HG02759 (cell line): ENCODE results near the gene AMBRA1.
A peak's percentile ranks its signal among the peaks of the same experiment; 100 is the strongest.
"Not testable (repeated sequence)": the region's sequence is repeated elsewhere in the genome, so short reads cannot be mapped to it uniquely, and the experiment has no call there.

Experiments
- ATAC-seq: cut with Tn5 transposase; IDR thresholded peaks from one replicate; pipeline ENCODE4 v1.9.1; 2021; ENCODE audit warnings: mild to moderate bottlenecking, moderate library complexity; ENCODE audit not compliant: unreplicated experiment

The AMBRA1 gene

DNA sequence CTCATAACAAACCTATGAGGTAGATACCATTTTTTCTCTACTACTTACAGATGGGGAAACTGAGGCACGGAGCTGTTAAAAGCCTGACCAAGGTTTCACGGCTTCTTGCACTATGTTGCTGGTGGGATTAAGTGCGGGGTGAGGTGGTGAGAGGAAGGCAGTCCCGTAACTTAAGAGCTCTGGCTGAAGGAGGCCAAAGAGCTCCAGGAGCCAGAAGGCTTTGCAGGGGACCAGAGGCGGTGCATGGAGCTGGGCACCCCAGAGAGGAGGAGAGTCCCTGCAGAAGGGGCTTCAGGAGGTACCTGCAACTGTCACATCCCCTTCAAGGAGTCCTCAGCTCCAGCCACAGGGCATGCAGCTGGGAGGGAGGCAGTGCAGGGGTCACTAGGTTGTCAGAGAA, 206.4 kb downstream of the AMBRA1 start:
- no peak for ATAC-seq

DNA sequence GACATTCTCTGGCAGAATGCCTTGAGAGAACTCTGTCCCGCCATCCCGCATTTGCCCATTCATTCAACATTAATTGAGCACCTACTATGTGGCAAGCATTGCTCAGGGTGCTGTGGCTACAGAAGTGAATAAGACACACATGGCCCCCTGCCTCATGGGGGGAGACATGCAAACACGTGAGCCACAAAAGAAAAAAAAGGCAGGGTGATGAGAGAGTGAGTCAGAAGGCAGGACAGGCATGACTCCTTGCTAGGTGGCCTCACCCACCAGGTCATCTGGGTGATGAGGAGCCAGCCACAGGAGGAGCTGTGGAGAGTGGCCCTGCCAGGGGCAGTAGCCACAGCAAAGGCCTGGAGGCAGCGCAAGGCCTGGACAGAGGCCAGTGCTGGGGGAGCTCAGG, 207.1 kb downstream of the AMBRA1 start:
- ATAC-seq, result no peak

GRCh38 chr11:46386005-46386578, 207.7 kb downstream of the AMBRA1 start:
- no peak for ATAC-seq

DNA sequence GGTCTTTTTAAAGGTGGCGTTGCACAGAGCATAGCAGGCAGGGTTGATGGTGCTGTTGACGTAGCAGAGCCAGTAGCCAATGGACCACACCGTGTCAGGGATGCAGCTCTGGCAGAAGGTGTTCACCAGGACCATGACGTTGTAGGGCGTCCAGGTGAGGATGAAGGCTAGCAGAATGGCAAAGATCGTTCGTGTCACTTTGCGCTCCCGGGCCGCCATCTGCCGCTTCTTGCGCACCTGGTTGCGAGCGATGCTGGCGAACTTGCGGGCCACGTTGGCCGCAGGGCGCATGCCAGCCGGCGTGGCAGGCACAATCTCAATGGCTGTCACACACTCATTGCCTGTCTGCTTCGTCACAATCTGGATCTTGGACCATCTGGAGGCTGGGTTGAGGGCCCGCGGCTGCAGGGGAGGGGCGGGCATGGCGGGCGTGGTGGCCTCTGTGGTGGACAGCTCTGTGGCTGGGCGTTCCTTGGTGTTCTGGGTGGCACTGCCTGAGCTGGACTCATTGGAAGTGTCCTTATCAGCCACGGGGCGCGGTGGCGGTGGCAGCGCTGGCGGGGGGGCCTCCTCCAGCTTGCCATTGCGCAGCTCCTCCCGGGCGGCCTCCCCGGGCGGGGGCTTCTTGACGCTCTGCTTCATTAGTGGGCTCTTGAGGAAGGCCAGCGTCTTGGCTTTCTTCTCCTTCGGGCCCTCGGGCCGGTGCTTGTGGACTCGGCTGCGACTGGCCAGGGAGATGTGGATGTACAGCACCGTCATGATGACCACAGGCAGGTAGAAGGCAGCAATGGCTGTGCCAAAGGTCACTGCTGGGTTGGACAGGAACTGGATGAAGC, 208.4 kb downstream of the AMBRA1 start:
- ATAC-seq, result no peak

- no peak for ATAC-seq
These were observed 209.7 kb downstream of the AMBRA1 start for GRCh38 chr11:46383974-46384701.

- no peak for ATAC-seq
These were observed 210.4 kb downstream of the AMBRA1 start for GRCh38 chr11:46383404-46383758.

DNA sequence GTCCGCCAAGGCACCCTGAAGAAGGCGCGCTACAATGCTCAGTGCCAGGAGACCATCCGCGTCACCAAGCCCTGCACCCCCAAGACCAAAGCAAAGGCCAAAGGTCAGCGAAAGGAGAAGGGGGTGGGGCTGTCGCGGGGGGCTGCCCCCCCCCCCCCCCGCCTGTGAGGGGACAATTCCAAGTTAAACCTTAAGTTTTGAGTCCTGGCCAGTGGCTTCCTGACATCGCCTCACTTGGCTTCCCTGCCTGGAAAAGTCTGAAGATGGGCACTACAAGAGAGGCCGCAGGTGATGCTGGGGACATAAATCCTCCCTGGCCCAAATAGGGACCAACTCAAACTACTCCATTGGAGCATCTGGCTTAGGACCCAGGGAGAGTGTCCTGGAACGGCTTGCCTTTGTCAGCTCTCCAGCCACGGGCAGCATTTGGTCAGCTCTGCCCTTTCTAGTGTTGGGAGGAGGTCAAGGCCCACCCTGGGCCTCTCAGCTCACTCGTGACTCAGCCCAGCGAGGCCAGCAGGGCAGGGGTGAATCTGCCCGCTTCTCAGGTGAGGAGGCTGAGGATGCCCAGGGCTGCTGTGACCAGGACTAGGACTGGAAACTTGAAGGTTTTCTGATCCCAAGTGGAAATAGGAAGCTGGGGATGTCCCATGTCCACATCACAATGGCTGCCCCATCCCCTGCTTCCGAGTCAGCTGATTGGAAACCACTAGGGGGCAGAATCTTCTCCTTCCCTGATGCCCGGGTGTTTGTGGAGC, 211.0 kb downstream of the AMBRA1 start:
- no peak for ATAC-seq

- no peak for ATAC-seq
These were observed 211.8 kb downstream of the AMBRA1 start for GRCh38 chr11:46381819-46382645.

GRCh38 chr11:46381048-46381818, 212.6 kb downstream of the AMBRA1 start, which contains the start of gene MDK:
Gene MDK, plus strand, starts transcription at chr11:46381669. Its CDS starts 389 bp downstream, at chr11:46382058.
- ATAC-seq, result peak; percentile 23

DNA sequence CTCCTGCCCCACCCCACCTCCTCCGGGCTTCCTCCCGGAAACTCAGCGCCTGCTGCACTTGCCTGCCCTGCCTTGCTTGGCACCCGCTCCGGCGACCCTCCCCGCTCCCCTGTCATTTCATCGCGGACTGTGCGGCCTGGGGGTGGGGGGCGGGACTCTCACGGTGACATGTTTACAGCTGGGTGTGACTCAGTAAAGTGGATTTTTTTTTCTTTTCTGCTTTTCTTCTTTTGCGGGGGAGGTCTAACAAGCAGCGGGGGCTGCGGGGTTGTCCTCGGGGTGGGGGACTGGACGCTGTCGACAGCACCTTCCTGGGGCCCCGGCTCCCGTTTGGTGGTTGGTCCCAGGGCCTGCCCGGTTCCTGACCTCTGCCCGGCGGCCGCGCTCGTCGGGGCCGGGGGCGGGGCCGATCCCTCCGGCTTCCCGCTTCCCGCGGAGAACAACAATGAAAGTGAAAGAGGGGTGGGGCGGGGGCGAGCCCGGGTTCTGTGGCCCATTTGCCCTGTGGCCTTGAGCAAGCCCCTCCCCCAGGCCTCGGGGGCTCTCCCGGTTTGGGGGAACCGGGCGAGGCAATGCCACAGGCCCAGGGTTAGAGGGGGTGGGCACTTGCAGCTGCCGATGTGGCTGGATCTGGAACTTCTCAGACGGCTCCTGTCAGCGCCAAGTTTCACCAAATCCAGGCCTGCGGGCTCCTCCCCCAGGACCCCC, 213.3 kb downstream of the AMBRA1 start:
- ATAC-seq, result peak; percentile 42

GRCh38 chr11:46379482-46380293, 214.1 kb downstream of the AMBRA1 start:
- not testable (repeated sequence) for ATAC-seq

GRCh38 chr11:46378811-46379481, 214.9 kb downstream of the AMBRA1 start:
- ATAC-seq, result no peak

GRCh38 chr11:46378296-46378695, 215.5 kb downstream of the AMBRA1 start:
- no peak for ATAC-seq

DNA sequence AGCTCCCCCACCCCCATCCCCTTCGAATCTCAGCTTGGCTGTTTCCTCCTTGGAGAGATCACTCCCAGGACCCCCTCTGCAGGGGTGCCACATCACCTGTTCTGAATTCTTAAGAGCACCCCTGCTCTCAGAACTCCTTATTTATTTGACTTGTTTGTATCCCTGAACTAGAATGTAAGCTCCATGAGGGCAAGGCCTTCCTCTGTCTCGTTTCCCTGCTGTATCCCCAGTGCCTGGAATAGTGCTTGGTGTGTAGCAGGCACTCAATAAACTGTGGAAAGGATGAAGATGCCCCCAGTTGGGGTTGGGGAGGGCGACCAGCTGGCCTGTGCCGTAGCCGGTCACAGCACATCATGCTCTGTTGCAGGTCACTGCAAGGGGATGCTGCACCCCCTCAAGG, 216.0 kb downstream of the AMBRA1 start:
- ATAC-seq, result no peak

- ATAC-seq, result no peak
These were observed 216.5 kb downstream of the AMBRA1 start for GRCh38 chr11:46377290-46377689.

DNA sequence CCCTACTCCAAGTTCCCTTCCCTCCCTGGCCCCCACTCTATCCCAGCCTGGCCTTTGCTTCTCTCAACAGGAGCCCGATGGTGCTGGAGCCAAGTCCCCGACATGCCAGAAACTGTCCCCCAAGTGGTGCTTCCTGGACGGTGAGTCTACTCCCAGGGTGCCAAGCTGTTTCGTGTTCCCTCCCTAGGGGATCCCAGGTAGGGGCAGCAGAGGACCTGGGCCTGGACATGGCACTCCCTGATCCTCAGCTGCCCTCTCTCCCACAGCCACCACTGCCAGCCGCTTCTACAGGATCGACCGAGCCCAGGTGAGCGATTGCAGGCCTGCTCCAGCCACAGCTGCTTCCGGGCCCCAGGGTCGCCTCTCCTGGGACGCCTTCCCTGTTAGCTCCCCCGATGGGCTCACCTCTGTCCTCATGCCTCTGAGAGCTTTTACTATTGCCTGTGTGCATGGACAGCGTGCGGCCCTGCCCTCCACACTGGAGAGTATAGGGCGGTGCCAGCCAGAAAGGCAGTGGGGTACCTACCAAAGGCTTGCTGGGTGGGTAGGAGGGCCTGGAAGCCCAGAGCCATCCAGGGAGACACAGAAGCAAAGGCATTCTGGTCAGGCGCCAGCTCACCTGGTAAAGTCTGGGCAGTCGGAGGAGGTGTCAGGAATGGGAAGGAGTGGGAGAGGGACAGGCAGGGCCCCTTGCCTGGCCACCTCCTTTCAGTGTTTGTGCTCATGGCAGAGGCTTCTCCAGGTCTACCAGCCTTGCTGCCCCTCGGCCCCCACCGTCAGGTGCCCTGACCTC, 217.4 kb downstream of the AMBRA1 start:
- ATAC-seq, result no peak
